HEK293 (cell line): ENCODE data around the gene GDPGP1.
A peak's percentile ranks its signal among the peaks of the same experiment; 100 is the strongest.

Experiments
- BCL11A ChIP-seq: fragments of 450-650 bp; formaldehyde crosslinking; IDR thresholded peaks from 2 replicates; pipeline ENCODE4 v1.5.1; 2016; ENCODE audit warnings: low read depth, missing biosample characterization, missing genetic modification characterization
- IKZF3 ChIP-seq: fragments of 450-650 bp; IDR thresholded peaks from 2 replicates; pipeline ENCODE4 v1.5.0; 2018; ENCODE audit warnings: missing biosample characterization, mild to moderate bottlenecking, missing genetic modification characterization, moderate library complexity
- OSR2 ChIP-seq: fragments of 450-650 bp; formaldehyde crosslinking; IDR thresholded peaks from 2 replicates; pipeline ENCODE4 v1.5.1; 2016; ENCODE audit warnings: missing biosample characterization, missing genetic modification characterization
- RBAK ChIP-seq: fragments of 450-650 bp; formaldehyde crosslinking; IDR thresholded peaks from 2 replicates; pipeline ENCODE4 v1.5.1; 2016; ENCODE audit warnings: missing biosample characterization, missing genetic modification characterization
- TCF7L2 ChIP-seq: IDR thresholded peaks from 2 replicates; pipeline ENCODE4 v1.6.1; 2011; ENCODE audit warnings: low read depth, mild to moderate bottlenecking, inconsistent platforms, low read length, moderate library complexity, borderline replicate concordance
- TRIM28 ChIP-seq: IDR thresholded peaks from 2 replicates; pipeline ENCODE4 v1.6.1; 2011; ENCODE audit warnings: low read length, control low read depth, borderline replicate concordance
- ZBTB17 ChIP-seq: fragments of 450-650 bp; formaldehyde crosslinking; IDR thresholded peaks from 2 replicates; pipeline ENCODE4 v1.5.1; 2016; ENCODE audit warnings: missing biosample characterization, missing genetic modification characterization
- ZNF112 ChIP-seq: fragments of 450-650 bp; formaldehyde crosslinking; IDR thresholded peaks from 2 replicates; pipeline ENCODE4 v1.5.0; 2017; ENCODE audit warnings: missing biosample characterization, missing genetic modification characterization
- ZNF239 ChIP-seq: fragments of 450-650 bp; formaldehyde crosslinking; IDR thresholded peaks from 2 replicates; pipeline ENCODE4 v1.5.1; 2016; ENCODE audit warnings: missing biosample characterization, missing genetic modification characterization
- ZNF24 ChIP-seq: fragments of 450-650 bp; formaldehyde crosslinking; IDR thresholded peaks from 2 replicates; pipeline ENCODE4 v1.5.1; 2016; ENCODE audit warnings: missing biosample characterization, missing genetic modification characterization
- ZNF311 ChIP-seq: fragments of 450-650 bp; formaldehyde crosslinking; IDR thresholded peaks from 2 replicates; pipeline ENCODE4 v1.5.1; 2017; ENCODE audit warnings: missing biosample characterization, missing genetic modification characterization, borderline replicate concordance
- ZNF585B ChIP-seq: fragments of 450-650 bp; formaldehyde crosslinking; IDR thresholded peaks from 2 replicates; pipeline ENCODE4 v1.5.1; 2016; ENCODE audit warnings: missing biosample characterization, missing genetic modification characterization
- ZNF600 ChIP-seq: fragments of 450-650 bp; formaldehyde crosslinking; IDR thresholded peaks from 2 replicates; pipeline ENCODE4 v1.5.1; 2016; ENCODE audit warnings: missing biosample characterization, missing genetic modification characterization
- ZNF747 ChIP-seq: fragments of 450-650 bp; formaldehyde crosslinking; IDR thresholded peaks from 2 replicates; pipeline ENCODE4 v1.5.1; 2016; ENCODE audit warnings: missing biosample characterization, missing genetic modification characterization
- ZNF76 ChIP-seq: fragments of 450-650 bp; formaldehyde crosslinking; IDR thresholded peaks from 2 replicates; pipeline ENCODE4; 2016; ENCODE audit warnings: low read depth, missing biosample characterization, missing genetic modification characterization, borderline replicate concordance
- ZNF837 ChIP-seq: fragments of 450-650 bp; formaldehyde crosslinking; IDR thresholded peaks from 2 replicates; pipeline ENCODE4 v1.5.1; 2016; ENCODE audit warnings: missing biosample characterization, missing genetic modification characterization
- ZSCAN16 ChIP-seq: fragments of 450-650 bp; formaldehyde crosslinking; IDR thresholded peaks from 2 replicates; pipeline ENCODE4 v1.5.1; 2016; ENCODE audit warnings: missing biosample characterization, missing genetic modification characterization
- TF ChIP-seq, protein P1 (sequence below): fragments of 450-650 bp; formaldehyde crosslinking; IDR thresholded peaks from 2 replicates; pipeline ENCODE4 v1.5.1; 2016; ENCODE audit warnings: missing biosample characterization, missing genetic modification characterization
- TF ChIP-seq, protein P2 (sequence below): fragments of 450-650 bp; formaldehyde crosslinking; IDR thresholded peaks from 2 replicates; pipeline ENCODE4 v1.5.1; 2016; ENCODE audit warnings: missing biosample characterization, missing genetic modification characterization
- TF ChIP-seq, protein P3 (sequence below): fragments of 450-650 bp; formaldehyde crosslinking; IDR thresholded peaks from 2 replicates; pipeline ENCODE4 v1.5.1; 2017; ENCODE audit warnings: missing biosample characterization, missing genetic modification characterization
- TF ChIP-seq, protein P4 (sequence below): fragments of 450-650 bp; formaldehyde crosslinking; optimal IDR thresholded peaks from 2 replicates; pipeline ENCODE3; 2016; ENCODE audit warnings: missing biosample characterization, mild to moderate bottlenecking, missing genetic modification characterization
- TF ChIP-seq, protein P5 (sequence below): fragments of 450-650 bp; formaldehyde crosslinking; IDR thresholded peaks from 2 replicates; pipeline ENCODE4 v1.5.1; 2016; ENCODE audit warnings: missing biosample characterization, missing genetic modification characterization
- TF ChIP-seq, protein P6 (sequence below): fragments of 450-650 bp; formaldehyde crosslinking; IDR thresholded peaks from 2 replicates; pipeline ENCODE4 v1.5.1; 2016; ENCODE audit warnings: missing biosample characterization, missing genetic modification characterization
- TF ChIP-seq, protein P7 (sequence below): fragments of 450-650 bp; formaldehyde crosslinking; IDR thresholded peaks from 2 replicates; pipeline ENCODE4 v1.5.1; 2016; ENCODE audit warnings: missing biosample characterization, missing genetic modification characterization
- TF ChIP-seq, protein P8 (sequence below): fragments of 450-650 bp; formaldehyde crosslinking; IDR thresholded peaks from 2 replicates; pipeline ENCODE4 v1.5.1; 2017; ENCODE audit warnings: missing biosample characterization, missing genetic modification characterization

Gene GDPGP1

DNA sequence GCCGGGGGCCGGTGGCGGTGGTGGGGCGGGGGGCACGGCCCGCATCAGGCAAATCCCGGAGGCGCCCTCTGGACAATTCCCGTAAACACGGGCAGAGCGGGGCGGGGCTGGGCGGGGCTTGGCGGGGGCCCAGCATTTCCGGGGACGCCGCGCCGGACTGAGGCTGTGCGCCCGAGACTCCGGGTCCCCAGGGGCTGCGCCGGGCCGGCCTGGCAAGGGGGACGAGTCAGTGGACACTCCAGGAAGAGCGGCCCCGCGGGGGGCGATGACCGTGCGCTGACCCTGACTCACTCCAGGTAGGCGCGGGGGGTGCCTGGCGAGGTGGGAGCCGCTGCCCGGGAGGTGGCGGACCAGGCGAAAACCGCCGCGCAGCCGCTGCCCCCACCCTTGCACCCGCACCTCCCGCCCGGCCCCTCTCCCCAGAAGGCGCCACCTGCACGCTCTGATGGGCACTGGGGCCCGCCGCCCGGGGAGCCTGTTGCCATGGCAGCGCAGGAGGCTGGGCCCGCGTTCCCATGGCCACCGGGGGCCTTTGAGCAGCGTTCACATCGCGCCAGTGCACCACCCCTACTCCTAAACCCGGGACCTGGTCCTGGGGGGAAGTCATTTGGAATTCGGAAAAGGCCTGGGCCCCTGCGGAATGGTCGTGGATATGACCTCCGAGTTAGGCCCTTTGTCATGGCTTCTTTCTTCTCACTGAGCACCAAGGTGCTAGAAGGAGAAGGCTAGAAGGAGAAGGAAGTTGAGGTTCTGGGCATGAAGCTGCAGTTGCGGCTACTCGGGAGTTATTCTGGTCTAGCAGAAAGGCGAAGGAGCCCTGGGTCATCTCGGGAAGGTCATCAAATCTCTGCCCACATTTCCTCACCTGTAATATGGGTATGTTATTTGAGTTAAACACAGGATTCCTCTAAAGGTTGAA, 49.0 kb upstream of the GDPGP1 start (continued):
- TF ChIP-seq, protein P1, sequence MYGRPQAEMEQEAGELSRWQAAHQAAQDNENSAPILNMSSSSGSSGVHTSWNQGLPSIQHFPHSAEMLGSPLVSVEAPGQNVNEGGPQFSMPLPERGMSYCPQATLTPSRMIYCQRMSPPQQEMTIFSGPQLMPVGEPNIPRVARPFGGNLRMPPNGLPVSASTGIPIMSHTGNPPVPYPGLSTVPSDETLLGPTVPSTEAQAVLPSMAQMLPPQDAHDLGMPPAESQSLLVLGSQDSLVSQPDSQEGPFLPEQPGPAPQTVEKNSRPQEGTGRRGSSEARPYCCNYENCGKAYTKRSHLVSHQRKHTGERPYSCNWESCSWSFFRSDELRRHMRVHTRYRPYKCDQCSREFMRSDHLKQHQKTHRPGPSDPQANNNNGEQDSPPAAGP (tag by site-specific recombination) = peak; percentile 32; the same call in 1 of the 2 replicates
- TF ChIP-seq ZNF311 (tag by site-specific recombination) (no peak), TRIM28 (no peak), IKZF3 (tag by site-specific recombination) (peak; percentile 74), ZBTB17 (tag by site-specific recombination) (no peak), BCL11A (tag by site-specific recombination) (0 out of 2 replicates have a peak, but pooled peaks have one; percentile 9), ZNF76 (tag by site-specific recombination) (peak; percentile 30; the same call in 1 of the 2 replicates), ZSCAN16 (tag by site-specific recombination) (no peak), ZNF747 (tag by site-specific recombination) (no peak), ZNF600 (tag by site-specific recombination) (0 out of 2 replicates have a peak, but pooled peaks have one; percentile 51), ZNF112 (tag by site-specific recombination) (no peak), ZNF239 (tag by site-specific recombination) (no peak), ZNF837 (tag by site-specific recombination) (no peak), ZNF24 (tag by site-specific recombination) (no peak), ZNF585B (tag by site-specific recombination) (no peak), RBAK (no peak), OSR2 (tag by site-specific recombination) (0 out of 2 replicates have a peak, but pooled peaks have one; percentile 15), TCF7L2 (no peak)
- TF ChIP-seq, protein P2, sequence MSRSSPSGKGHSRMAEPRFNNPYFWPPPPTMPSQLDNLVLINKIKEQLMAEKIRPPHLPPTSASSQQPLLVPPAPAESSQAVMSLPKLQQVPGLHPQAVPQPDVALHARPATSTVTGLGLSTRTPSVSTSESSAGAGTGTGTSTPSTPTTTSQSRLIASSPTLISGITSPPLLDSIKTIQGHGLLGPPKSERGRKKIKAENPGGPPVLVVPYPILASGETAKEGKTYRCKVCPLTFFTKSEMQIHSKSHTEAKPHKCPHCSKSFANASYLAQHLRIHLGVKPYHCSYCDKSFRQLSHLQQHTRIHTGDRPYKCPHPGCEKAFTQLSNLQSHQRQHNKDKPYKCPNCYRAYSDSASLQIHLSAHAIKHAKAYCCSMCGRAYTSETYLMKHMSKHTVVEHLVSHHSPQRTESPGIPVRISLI = no peak
- TF ChIP-seq, protein P3, sequence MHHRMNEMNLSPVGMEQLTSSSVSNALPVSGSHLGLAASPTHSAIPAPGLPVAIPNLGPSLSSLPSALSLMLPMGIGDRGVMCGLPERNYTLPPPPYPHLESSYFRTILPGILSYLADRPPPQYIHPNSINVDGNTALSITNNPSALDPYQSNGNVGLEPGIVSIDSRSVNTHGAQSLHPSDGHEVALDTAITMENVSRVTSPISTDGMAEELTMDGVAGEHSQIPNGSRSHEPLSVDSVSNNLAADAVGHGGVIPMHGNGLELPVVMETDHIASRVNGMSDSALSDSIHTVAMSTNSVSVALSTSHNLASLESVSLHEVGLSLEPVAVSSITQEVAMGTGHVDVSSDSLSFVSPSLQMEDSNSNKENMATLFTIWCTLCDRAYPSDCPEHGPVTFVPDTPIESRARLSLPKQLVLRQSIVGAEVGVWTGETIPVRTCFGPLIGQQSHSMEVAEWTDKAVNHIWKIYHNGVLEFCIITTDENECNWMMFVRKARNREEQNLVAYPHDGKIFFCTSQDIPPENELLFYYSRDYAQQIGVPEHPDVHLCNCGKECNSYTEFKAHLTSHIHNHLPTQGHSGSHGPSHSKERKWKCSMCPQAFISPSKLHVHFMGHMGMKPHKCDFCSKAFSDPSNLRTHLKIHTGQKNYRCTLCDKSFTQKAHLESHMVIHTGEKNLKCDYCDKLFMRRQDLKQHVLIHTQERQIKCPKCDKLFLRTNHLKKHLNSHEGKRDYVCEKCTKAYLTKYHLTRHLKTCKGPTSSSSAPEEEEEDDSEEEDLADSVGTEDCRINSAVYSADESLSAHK = no peak
- TF ChIP-seq, protein P4, sequence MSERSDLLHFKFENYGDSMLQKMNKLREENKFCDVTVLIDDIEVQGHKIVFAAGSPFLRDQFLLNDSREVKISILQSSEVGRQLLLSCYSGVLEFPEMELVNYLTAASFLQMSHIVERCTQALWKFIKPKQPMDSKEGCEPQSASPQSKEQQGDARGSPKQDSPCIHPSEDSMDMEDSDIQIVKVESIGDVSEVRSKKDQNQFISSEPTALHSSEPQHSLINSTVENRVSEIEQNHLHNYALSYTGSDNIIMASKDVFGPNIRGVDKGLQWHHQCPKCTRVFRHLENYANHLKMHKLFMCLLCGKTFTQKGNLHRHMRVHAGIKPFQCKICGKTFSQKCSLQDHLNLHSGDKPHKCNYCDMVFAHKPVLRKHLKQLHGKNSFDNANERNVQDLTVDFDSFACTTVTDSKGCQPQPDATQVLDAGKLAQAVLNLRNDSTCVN = peak; percentile 79
- TF ChIP-seq, protein P5, sequence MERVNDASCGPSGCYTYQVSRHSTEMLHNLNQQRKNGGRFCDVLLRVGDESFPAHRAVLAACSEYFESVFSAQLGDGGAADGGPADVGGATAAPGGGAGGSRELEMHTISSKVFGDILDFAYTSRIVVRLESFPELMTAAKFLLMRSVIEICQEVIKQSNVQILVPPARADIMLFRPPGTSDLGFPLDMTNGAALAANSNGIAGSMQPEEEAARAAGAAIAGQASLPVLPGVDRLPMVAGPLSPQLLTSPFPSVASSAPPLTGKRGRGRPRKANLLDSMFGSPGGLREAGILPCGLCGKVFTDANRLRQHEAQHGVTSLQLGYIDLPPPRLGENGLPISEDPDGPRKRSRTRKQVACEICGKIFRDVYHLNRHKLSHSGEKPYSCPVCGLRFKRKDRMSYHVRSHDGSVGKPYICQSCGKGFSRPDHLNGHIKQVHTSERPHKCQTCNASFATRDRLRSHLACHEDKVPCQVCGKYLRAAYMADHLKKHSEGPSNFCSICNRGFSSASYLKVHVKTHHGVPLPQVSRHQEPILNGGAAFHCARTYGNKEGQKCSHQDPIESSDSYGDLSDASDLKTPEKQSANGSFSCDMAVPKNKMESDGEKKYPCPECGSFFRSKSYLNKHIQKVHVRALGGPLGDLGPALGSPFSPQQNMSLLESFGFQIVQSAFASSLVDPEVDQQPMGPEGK (tag by site-specific recombination) = peak; percentile 80
- TF ChIP-seq, protein P6, sequence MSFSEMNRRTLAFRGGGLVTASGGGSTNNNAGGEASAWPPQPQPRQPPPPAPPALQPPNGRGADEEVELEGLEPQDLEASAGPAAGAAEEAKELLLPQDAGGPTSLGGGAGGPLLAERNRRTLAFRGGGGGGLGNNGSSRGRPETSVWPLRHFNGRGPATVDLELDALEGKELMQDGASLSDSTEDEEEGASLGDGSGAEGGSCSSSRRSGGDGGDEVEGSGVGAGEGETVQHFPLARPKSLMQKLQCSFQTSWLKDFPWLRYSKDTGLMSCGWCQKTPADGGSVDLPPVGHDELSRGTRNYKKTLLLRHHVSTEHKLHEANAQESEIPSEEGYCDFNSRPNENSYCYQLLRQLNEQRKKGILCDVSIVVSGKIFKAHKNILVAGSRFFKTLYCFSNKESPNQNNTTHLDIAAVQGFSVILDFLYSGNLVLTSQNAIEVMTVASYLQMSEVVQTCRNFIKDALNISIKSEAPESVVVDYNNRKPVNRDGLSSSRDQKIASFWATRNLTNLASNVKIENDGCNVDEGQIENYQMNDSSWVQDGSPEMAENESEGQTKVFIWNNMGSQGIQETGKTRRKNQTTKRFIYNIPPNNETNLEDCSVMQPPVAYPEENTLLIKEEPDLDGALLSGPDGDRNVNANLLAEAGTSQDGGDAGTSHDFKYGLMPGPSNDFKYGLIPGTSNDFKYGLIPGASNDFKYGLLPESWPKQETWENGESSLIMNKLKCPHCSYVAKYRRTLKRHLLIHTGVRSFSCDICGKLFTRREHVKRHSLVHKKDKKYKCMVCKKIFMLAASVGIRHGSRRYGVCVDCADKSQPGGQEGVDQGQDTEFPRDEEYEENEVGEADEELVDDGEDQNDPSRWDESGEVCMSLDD = no peak; the same call in 1 of the 2 replicates
- TF ChIP-seq, protein P7, sequence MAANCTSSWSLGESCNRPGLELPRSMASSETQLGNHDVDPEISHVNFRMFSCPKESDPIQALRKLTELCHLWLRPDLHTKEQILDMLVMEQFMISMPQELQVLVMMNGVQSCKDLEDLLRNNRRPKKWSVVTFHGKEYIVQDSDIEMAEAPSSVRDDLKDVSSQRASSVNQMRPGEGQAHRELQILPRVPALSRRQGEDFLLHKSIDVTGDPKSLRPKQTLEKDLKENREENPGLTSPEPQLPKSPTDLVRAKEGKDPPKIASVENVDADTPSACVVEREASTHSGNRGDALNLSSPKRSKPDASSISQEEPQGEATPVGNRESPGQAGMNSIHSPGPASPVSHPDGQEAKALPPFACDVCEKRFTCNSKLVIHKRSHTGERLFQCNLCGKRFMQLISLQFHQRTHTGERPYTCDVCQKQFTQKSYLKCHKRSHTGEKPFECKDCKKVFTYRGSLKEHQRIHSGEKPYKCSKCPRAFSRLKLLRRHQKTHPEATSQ (tag by site-specific recombination) = 0 out of 2 replicates have a peak, but pooled peaks have one; percentile 3
- TF ChIP-seq, protein P8, sequence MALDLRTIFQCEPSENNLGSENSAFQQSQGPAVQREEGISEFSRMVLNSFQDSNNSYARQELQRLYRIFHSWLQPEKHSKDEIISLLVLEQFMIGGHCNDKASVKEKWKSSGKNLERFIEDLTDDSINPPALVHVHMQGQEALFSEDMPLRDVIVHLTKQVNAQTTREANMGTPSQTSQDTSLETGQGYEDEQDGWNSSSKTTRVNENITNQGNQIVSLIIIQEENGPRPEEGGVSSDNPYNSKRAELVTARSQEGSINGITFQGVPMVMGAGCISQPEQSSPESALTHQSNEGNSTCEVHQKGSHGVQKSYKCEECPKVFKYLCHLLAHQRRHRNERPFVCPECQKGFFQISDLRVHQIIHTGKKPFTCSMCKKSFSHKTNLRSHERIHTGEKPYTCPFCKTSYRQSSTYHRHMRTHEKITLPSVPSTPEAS = no peak
